Hippocampal formation (tissue), 2 donors: ENCODE results near the gene FZR1.

Source experiments
- DNase-seq, 2 donors: peaks; one replicate each; lab custom pipeline; 2025; lab: John Stamatoyannopoulos, UW

Gene FZR1

GRCh38 chr19:3505598-3506383 is at the start of gene FZR1:
Gene FZR1, plus strand, starts transcription at chr19:3506311. Its CDS starts 16,679 bp downstream, at chr19:3522990.
- peak; percentile 91 to 99 for DNase-seq

GRCh38 chr19:3456925-3457527 is 49.1 kb upstream of the FZR1 start:
- no peak for DNase-seq

DNA sequence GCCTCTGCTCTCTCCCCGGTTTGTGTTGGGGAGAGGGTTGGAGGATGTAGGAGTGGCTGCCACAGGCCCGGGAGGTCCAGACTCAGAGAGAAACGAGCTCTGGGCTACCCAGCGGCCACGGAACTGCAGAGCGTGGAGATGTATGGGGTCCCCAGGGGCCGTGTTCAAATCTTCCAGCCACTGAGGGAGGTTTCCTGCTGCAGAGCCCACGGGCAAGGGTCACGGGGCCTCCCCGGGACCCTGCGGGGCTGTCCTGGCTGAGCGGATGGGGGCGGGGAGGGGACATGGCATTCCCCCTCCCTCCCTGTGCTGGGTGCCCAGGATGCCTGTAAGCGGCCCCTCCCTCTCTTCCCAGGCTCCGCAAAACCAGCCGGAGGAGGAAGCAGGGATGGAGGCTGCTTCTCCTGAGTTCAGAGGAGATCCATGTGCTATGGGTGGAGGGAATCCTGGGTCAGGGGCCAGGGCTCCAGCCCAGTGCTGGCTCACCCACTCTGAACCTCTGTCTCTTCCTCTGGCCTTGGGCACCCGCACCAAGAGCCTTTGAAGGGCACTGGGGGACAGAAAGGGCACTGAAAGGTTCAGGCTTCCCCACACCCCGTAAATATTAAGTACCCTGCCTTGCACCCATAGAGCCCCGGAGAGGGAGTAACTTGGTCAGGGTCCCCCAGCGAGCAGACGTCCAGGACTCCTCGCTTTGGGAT is 48.4 kb upstream of the FZR1 start:
- DNase-seq, result no peak

- DNase-seq, result no peak
Measured at GRCh38 chr19:3458229-3459088, 47.7 kb upstream of the FZR1 start.

DNA sequence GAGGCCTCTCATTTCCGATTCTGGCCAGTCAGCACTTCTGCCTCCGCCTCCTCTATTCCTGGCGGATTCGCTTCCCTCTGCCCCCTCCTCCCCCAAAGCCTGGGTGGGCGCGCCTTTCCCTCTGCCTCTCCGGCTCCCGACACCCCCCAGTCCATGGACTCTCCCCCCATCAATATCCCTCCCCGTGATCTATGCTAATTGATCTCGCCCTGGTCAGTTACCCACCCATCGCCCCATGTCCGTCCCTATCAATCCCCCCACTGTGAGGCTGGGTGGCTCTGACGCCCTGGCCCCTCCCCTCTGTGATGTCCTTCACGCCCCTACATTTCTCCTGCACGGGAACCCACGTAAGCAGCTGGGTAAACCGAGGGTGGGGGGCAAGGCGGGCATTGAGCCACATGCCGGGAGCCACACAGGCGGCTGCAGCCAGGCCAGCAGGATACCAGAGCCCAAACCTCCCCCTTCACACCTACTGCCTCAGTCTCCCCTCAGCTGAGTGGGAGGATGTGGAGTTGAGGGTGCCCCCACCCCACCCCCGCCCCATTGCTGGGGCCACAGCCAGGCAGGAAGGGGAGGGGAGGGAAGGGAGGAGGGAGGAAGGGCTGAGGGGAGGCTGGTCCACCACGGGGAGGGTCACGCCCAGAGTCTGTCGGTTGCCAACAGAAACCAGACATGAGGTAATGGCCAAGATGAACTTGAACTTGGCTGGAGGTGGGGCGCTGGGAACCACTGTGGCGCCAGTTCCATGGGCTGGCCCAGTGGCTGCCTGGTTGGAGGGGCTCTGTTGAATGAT is 46.8 kb upstream of the FZR1 start:
- DNase-seq, result peak; percentile 64 to 73

GRCh38 chr19:3459965-3460582 is 46.0 kb upstream of the FZR1 start:
- no peak for DNase-seq

DNA sequence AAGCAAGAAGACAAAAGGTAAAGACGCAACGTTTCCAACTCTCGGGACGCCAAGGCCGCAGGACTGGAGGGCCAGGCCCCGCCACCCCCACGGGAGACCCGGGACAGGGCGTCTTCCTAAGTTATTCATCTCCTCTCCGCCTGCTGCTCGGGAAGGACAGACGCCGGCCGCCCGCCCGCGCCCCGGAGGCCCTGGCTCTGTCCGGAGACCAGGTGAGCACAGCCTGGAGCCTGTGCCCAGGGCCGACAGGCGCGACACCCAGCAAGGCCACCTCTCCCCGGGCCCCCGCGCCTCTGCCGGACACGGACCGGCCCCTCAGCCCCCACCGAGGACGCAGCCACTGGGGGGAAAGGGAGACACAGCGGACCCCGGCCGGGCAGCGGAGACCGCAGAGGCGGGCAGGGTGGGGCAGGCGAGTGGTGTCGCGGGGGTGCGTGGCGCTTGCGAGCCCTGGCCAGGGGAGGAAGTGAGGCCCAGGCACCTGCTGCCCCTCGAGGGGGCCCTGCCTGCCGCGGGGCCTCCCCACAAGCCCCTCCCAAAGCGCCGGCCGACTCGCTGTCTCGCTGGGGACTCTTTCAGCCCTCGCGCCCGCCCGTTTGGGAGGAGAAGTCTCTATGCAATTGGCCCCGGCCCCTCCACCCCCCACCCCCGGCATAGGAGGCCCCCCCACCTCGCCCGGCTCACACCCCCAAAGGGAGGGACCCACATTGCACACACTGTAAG is 43.0 kb upstream of the FZR1 start:
- DNase-seq, result no peak

GRCh38 chr19:3463714-3464586 is 42.2 kb upstream of the FZR1 start:
- no peak for DNase-seq

DNA sequence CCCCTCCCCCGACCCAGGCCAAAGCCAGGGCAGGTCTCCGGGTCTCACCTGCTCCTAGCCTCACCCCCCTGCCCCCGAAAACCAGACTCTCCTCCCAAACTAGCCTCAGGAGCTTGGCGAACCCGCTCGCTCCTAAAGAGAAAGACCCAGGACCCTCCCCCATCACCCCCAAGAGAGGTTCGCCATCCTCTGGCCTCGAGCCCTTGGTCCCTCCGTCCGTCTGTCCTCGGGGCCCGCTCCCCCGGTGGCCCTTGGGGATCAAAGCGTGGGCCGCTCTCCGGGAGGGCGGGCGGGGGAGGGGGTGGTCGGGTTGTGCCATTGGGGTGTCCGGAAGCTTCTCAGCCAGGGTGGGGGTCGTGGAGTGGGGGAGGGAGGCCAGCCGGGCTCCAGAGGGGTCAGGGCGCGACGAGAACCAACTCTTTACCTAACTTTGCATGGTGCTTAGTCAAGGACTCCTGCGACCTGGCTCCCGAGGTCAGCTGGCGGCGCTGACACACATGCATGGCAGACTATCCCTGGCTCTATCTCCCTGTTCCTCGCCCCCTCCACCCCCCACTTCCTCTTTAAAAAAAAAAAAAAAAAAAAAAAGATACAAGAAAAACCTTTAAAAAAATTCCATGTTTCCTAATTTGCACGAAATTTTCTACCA is 41.4 kb upstream of the FZR1 start:
- no peak for DNase-seq

GRCh38 chr19:3465552-3465951 is 40.6 kb upstream of the FZR1 start:
- DNase-seq, result no peak

DNA sequence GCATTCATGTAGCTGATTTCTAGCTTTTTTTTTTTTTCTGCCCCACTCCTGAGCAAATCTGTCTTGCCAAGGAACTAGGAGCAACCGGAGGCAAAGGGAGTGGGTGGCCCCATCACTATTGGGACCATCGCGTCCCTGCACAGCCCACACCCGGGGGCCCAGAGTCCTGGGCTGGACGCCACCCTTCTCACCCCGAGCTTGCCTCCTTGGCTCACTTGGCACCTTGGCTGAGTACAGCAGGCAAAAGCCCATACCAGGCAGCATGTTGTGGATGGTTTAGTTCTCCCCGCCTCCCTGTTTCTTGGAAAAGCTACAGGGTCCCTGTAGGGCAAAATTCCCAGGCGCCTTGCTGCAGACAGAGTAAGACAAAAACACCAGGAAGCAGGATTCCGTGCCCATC is 39.5 kb upstream of the FZR1 start:
- DNase-seq, result peak in 1 of 2 donors; percentile 38

DNA sequence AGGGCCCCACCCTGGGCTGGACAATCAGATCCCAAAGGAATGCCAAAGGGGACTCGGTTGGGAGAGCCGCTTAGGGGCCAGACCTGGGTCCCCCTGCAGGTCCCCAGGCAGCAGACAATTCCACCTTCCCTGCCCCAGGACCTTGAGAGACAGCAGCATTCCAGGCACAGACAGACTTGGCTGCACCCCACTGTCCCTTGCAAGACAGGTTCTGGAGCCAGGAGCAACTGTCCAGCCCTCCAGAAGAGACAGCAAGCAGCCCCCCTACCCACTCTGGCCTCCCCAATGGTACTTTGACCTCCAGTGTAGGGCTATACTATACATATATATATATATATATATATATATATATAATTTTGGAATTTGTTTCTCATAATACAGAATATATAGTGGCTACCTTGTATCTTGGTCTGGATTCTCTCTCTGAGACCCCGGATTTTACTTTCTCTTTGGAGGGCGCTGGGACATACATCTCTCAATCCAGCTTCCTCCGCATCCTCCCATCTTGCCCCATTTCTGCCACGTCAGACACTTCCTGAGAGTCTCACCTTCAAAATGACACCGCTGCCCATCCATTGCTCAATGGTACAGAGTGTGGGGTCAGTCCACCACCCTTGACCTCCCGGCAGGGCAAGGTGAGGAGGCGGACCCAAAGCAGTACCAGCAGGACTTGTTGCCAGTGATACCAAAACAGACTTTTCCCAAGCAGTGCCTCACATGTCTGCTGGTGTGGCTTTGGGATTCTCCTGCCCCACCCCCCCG is 38.5 kb upstream of the FZR1 start:
- DNase-seq, result no peak

GRCh38 chr19:3468211-3468610 is 37.9 kb upstream of the FZR1 start:
- no peak for DNase-seq

DNA sequence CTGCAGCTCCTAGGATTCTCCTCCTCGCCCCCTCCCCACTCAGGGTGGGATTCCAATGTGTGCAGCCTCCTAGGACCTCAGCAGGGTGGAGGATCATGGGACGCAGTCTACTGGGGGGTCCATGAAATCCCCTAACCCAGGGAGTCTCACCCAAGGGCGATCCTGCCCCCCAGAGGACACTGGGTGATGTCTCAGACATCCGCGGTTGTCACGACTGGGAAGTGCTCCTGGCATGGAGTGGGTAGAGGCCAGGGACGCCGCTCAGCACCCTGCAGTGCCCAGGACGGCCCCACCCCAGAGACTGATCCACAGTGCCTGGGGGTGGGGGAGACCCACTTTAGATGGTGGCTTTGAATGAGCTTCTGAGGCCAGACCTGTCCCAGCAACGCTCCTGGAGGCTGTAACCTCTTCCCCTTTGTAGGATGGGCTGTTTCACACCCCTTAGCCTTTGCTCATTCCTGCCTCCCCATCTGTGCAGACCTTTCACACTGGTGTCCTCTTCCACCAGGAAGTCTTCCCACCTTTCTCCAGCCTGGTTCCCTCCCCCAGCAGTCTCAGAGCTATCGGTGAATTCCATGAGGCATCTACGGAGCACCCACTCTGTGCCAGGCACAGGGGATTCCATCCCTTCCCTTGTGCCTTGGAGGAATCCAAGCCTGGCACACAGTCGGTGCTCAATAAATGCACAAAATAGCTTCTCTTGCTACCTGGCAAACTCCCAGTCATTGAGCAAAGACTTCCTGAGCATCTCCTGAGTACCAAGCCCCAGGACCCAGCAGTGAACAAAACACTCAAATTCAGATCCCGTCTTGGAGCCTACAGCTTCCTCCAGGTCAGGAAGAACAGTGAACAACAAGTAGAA is 36.2 kb upstream of the FZR1 start:
- DNase-seq, result no peak

- no peak for DNase-seq
Measured at GRCh38 chr19:3470500-3471128, 35.5 kb upstream of the FZR1 start.

DNA sequence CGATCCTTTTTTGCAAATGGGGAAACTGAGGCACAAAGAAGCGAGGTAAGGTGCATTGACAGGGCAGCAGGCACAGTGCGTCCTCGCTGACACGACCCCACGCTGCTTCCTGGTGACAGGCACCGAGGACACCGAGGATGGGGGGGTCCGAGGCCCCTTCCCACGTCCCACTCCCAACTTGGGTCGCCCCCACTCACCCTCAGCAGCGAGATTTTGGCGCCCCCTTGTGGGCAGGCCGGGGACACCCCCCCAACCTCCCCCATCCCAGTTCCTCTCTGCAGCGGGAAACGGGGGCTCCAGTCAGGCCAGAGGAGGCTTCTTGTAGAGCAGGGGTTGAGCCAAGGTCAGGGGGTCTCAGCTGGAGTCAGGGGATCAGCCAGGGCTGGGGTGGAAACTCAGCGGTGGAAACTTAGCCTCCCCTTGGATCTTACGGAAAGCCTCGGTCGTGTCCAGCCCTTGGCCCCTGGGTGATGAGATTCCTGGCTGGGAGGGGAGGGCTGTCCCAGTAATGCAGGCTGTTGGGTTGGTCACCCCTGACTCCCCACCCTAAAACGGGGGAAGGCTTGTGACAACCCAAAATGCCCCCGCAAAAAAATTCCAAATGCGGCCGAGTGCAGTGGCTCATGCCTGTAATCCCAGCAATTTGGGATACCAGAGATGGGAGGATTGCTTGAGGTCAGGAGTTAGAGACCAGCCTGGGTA is 34.0 kb upstream of the FZR1 start:
- no peak for DNase-seq
